CD4-positive, alpha-beta T cell treated with Interleukin-15 for 4 hours (primary cell): ENCODE measurements around the gene NMNAT2.

Experiments
- DNase-seq: peaks from one replicate; pipeline ENCODE4 v3.0.0-alpha.2; 2020; ENCODE audit warnings: low spot score

Gene NMNAT2

DNA sequence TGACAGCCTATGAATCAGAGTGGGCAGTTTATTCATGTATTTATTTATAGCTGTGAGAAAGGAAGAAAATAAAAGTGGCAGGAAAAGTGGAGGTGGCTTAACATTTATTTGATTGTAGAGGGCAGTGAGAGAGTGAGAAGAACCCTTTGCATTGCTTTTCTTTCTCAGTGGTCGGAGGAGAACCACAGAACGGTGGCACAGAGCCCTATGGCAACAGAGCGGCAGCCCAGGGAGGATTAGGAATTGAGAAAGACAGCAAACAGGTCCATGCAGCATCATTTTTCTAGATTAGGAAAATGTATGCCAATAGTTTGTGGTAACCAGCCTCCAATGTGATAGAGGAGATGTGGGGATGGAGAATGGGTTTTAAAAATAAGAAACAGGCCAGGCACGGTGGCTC, 53.1 kb downstream of the NMNAT2 start:
- DNase-seq: no peak

DNA sequence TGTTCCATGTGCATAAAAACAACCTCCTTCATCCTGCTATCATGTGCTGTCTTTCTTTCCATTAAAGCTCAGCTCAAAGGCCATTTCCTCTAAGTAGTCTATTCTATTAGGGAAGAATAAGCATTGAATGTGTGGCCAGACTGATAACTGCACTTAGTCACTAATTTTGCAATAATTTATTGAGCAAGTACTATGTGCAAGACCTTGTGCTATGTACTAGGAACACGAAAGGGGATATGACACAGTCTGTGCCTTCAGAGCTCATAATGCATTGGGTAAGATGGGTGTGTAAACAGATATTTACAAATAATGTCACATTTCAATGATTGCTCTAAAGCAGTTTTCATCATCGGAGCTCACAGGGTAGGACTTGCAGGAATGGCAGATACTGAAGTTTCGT, 54.2 kb downstream of the NMNAT2 start:
- no peak for DNase-seq

- DNase-seq: no peak
Measured at GRCh38 chr1:183361081-183361480, 57.1 kb downstream of the NMNAT2 start.

DNA sequence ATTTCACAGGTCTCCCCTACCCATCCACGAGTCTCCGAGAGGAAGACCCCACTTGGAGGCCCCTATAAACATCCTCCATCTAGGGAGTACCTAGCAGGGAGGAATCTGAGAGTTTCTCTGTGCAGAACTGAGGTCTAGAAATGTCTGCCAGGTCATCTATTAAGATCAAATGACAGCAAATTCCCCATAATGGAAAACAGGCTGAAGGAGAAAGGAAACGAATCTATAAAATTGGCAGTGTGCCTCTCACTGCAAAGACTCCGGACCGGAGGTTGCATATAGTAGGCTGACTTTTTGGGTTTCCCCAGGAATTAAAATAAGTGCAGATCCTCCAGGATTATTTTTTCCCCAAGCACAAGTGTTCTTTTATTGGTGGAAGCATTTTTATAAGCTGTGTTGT, 57.7 kb downstream of the NMNAT2 start:
- no peak for DNase-seq

DNA sequence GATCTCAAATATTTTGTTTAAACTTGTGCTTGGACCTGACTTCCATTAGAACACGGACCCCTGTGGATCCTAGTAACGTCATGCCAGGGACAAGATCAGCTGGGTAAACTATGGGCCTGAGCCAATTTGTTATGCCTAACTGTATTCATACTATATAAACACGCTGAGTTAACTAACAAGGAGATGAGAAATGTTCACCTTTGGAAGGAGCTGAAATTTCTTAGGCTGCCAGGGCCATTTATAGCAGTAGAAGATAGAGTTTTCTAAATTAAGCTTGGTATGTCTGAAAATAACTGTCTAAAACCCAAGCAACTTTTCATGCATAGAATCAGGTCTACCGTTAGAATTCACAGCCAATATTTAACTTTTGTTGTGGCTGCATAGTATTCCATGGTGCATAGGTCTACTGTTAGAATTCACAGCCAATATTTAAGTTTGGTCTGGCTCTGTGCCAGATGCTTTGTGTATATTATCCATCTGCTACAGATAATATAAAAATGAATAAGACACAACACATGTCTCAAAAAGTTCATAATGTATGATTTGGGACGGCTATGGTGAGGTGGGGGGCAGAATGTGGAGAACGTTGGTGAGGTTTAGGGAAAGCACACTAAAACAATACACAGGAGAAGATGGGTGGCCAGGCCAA, 61.5 kb downstream of the NMNAT2 start:
- no peak for DNase-seq

DNA sequence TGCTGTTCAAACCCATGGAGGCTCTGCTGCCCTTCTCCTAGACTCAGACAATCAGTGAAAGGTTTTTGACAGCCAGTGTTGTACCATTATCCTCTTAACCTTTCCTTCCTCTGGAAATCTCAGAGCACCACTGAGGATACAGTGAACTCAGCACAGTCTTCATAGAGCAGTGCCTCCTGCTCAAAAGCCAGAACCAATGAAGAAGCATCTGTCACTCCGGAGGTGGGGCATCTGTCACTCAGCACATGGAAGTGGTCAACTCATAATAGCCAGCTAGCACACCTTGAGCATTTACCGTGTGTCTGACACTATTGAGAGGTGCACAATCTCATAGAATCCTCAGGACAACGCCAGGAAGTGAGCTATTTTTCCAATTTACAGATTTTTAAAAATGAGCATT, 62.4 kb downstream of the NMNAT2 start:
- DNase-seq: no peak

DNA sequence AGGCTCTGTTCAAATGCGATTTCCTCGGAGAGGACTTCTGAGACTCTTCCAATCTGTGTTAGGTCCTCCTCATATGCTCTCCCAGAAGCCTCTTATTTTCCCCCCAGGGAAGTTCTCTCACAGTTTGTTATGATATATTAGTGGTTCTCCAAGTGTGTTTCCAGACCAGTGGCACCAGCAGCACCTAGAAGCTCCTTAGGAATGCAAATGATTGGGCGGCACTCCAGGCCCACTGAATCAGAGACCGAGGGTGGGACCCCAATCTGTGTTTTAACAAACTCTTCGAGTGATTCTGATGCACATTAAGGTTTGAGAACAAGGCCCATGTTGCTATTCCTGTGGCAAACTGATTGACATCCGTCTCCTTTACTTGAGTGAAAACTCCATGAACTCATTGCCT, 63.0 kb downstream of the NMNAT2 start:
- DNase-seq: no peak

GRCh38 chr1:183353597-183353996, 64.6 kb downstream of the NMNAT2 start:
- DNase-seq: no peak

DNA sequence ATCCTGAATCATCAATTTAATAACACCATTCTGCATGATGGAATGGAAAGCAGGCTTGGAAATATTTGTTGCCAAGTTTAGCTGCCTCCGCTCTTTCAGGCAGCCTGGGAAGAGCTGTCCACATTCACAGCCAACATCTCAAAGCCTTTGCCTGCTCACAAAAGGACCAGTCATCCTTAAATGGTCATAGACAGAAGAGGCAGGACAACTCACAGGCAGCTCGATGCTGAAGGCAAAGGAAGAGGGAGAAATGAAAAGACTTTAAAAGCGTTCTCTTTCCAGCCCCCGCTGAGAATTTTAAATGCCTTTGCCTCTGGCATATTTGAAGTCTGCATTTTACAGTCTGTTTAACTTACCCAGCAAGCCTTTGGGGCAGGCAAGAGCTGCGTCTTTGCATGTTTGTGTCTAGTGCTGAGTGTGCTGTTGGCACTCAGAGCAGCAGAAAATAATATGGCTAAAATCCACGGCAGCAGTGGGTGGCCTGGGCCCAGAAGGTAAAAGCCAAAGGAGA, 68.9 kb downstream of the NMNAT2 start:
- DNase-seq: no peak

- no peak for DNase-seq
Measured at GRCh38 chr1:183346276-183346732, 71.9 kb downstream of the NMNAT2 start.

DNA sequence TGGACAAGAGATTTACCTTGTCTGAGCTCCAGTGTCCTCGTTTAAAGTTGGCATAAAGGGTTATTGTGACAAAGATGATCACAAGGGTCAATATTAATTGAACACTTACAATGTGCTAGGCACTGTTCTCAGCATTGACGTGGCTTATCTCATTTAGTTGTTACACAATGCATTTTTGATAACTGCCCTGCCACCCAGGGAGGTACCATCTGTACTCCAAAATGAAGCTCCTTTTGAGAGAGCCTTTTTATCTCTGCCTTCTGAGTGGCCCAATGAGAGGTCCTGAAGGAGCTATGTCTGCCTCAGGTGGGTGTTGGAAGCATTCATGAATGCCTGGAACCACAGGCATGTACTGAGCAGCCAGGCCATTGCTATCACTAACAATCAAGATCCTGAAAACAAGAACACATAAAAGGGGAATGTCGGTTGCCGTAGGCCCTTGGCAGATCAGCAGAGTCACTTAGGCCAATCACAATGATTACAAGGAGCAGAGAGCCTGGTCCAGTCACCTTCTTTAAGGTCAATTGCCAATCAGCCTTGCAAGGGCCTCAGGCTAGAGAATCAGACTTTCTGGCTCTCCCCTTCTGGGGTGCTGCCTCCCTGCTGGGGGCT, 78.5 kb downstream of the NMNAT2 start:
- DNase-seq: no peak

DNA sequence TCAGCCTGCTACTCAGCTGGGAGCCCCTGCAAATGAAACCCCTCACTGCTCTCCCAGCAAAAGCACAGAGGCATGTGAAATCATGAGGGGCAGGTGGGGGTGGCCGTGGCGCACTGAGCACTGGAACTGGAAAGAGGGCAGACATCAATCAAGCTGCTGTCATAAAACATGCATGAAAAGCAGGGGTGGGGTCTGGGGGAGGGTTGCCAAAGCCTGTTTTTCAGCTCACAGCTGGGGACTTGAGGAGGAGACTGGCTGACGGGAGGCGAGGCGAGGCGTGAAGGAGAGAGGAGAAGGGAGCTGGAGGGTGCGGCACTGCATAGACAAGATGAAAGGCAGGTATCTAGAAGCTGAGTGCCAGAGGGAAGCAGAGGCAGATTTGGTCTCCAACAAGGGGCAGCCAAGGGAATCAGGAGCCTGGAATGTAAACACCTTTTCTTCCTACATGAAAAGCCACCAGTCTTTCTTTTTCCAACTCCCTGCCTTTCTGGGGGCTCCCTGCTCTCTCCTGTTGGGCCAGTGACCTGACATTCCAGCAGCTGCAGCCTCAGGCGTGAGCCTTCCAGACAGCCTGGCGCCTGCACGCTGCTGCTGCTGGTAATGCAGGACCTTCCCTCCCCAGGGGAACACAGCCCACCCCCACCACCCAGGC, 87.0 kb downstream of the NMNAT2 start:
- no peak for DNase-seq

DNA sequence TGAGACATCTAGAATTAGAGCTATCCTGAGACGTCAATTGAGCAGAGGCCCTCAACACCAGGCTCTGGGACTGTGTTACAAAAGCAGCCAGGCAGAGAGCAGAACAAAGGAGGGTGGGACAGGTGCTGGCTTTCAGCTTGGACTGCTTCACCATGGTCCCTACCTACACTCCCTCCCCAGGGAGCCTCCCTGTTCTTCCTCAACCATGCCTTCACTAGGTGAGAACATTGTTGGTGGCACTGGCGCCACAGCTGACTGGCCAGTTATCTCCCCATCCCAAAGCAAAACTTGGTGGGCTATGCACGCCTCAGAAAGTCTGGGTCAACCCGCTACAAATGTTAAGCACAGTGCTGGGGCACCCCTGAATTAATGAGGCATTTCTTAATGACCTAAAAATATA, 87.8 kb downstream of the NMNAT2 start:
- DNase-seq: no peak

DNA sequence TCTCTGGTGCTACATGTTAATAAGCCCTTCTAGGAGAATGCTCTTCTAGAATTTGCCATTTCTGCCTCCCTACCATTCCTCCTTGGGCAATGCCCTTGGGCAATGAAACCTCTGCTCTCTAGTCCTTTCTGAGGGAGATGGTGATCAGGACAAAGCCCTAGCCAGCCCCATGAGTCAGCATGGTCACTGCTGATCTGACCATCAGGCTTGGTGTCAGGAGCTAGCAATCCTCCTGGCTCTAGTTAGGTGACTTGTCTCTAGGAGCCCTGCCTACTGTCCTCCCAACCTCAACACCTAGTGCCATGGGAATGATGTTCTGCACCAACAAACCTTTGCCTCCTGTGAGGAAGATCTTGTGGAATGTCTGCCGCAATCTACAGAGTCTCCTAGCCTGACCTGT, 89.8 kb downstream of the NMNAT2 start:
- no peak for DNase-seq

- DNase-seq: no peak
Measured at GRCh38 chr1:183327434-183328290, 90.5 kb downstream of the NMNAT2 start.

DNA sequence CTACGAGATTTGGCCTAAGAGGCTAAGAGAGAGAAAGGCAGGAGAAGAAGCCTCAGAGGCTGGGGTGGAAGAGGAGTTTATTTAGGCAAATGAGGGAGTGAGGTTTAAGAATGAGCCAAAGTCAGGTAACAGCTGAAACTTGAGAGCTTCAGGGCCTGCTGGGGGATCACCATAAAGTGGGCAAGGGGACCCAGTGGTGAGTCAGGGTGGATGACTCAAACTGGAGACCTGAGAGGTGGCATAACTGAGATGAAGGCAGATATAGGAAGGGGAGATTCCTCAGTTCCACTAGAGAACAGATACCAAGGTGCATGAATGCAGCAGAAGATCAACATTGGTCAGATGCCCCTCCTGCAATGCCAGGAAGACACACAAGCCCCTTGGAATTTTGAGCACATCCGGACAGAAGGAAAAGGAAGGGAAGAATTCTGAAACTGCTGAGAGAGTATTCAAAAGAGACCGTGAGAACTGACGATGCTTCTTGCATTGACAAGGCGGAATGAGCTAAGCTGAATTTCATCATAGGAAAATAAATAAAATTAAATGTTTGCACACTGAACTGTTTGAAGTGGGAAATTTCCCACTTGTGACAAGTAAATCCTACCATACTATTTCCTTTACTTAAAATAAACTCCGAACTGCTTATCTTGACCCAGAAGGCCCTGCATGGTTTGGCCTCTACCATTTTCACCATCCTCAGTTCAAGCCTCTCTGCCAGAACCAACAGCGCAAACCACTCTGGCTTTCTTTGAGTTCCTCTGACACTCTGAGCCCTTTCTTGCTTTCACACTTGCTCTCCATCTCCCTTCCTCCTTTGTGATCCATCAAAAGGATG, 94.1 kb downstream of the NMNAT2 start:
- DNase-seq: no peak

- no peak for DNase-seq
Measured at GRCh38 chr1:183319606-183320005, 98.6 kb downstream of the NMNAT2 start.

- no peak for DNase-seq
Measured at GRCh38 chr1:183319051-183319450, 99.1 kb downstream of the NMNAT2 start.

- no peak for DNase-seq
Measured at GRCh38 chr1:183318433-183318832, 99.7 kb downstream of the NMNAT2 start.

DNA sequence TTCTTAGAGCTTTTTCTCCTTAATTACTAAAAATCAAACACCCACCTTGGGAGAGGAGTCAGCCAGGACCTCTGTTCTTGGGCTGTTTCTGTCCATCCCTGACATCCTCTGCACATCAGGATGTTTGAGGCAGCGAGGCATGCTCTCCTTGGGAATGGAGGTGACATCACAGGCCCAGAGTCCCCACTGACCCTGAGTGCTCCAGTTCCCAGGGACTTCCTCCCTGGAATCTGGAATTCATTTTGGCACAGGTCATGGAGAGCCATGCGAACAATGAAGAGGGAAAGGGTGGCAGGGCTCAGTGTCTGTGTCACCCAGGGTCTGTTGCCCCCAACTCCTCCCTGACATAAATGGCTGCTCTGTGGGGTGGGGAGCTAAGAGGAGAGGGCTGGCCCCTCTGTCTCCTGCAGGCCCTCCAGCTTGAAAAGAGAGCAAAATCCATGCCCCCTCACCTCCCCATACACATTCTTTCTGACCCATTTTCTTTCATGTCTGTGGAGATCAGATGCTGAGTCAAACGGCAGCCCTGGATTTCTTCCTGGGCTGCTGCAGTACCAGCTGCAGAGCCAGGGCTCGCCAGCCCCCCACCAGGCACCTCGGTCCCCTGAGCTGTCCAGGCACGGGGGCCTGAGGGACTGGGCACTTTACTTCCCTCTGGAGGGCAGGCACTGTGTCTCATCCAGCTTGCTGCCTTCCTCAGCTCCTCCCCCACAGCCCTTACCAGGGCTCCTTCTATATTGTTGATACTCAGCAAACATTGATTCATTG, 102.0 kb downstream of the NMNAT2 start:
- no peak for DNase-seq

DNA sequence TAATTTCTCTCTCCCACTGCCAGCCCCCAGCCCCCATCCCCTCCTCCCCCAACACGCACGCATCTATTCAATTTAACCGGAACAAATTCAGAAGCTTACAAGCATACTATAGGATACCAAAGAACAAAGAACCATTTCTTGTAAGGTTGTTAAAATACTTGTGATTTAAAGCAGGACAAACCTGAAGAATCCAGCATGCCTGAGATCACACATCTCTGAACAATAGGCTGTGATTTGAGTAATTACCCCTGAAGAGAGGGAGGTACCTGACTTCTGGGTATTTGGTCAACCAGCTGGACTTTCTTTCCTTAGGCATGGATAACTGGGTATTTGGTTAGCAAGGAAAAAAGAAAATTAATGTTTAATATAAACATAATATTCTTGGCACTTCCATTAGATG, 105.1 kb downstream of the NMNAT2 start:
- no peak for DNase-seq
